ENCODE measurements around the gene IGFL1. TPM values are rescaled to one million over a fixed set of nuclear protein-coding genes. Genes with fewer than 3 reads are reported as not detected.
"Not testable (repeated sequence)": the region's sequence is repeated elsewhere in the genome, so short reads cannot be mapped to it uniquely, and the experiment has no call there.

IGFL1 gene
- not detected for total RNA-seq

DNA sequence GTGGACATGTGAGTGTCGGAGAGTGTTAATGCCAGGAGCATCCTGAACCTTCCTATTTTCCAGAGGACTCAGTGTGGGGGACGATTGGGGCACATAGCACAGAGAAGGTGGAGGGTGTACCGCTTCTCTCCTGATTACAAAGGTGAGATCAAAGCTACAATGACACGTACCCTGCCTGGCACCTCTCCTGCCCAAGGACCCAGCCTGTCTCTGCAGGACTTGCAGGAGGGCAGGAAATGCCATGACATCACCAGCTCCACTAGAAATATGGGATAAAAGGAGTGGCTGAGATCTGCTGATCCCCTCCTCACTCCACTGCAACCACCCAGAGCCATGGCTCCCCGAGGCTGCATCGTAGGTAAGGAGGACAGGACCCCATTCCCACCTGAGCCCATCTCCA is at the start of gene IGFL1:
TSS of gene IGFL1 (plus strand) at position 301 of the 400 bp plus-strand sequence. CDS start at position 334, 33 bp downstream.
- H3K36me3 ChIP-seq, result no peaks in the 10 kb centered on the region

DNA sequence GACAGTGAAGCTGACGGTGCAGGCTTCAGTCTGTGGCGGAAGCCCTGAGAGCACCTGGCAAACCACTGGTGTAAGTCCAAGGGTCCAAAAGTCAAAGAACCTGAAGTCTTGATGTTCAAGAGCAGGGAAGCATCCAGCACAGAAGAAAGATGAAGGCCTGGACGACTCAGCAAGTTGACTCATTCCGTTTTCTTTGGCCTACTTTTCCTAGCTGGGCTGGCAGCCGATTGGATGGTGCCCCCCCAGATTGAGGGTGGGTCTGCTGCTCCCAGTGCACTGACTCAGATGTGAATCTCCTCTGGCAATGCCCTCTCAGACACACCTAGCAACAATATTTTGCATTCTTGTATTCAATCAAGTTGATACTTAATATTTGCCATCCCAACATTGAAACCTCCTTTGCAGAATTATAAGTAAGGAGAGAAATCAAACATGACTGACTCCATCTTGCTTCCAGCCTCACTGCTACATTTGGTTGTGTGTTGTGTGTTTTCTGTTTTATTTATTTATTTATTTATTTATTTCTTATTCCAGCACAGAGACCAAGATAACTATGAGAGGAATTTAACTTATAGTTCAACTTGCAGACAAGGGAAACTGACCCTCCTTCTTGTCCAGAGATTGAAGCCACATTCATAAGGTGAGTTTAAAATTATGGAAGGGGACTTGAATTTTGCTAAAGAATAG is 48.7 kb upstream of the IGFL1 start:
- no peaks in the 10 kb centered on the region for H3K27me3 ChIP-seq
- DNase-seq, result no peak
- H3K4me1 ChIP-seq, result no peaks in the 10 kb centered on the region
- H3K36me3 ChIP-seq, result no peaks in the 10 kb centered on the region
- H3K27ac ChIP-seq, result no peak overlapping the region
- no peak overlapping the region for H3K4me3 ChIP-seq
- no peak for TF ChIP-seq POLR2A (IDR thresholded peaks at IDR 0.05)
- TF ChIP-seq, protein P1, sequence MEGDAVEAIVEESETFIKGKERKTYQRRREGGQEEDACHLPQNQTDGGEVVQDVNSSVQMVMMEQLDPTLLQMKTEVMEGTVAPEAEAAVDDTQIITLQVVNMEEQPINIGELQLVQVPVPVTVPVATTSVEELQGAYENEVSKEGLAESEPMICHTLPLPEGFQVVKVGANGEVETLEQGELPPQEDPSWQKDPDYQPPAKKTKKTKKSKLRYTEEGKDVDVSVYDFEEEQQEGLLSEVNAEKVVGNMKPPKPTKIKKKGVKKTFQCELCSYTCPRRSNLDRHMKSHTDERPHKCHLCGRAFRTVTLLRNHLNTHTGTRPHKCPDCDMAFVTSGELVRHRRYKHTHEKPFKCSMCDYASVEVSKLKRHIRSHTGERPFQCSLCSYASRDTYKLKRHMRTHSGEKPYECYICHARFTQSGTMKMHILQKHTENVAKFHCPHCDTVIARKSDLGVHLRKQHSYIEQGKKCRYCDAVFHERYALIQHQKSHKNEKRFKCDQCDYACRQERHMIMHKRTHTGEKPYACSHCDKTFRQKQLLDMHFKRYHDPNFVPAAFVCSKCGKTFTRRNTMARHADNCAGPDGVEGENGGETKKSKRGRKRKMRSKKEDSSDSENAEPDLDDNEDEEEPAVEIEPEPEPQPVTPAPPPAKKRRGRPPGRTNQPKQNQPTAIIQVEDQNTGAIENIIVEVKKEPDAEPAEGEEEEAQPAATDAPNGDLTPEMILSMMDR (IDR thresholded peaks at IDR 0.05), result no peak
- no peaks in the 10 kb centered on the region for H3K9me3 ChIP-seq

More for the DNA sequence above, at the start of gene IGFL1:
- no peak within 1 kb of the TSS for H3K4me3 ChIP-seq
- H3K4me1 ChIP-seq, result no peaks in the 10 kb centered on the region
- no peaks in the 10 kb centered on the region for H3K27me3 ChIP-seq
- no peaks in the 10 kb centered on the region for H3K9me3 ChIP-seq
- no peak within 1 kb of the TSS for H3K27ac ChIP-seq
- DNase-seq, result no peak
- TF ChIP-seq POLR2A (IDR thresholded peaks at IDR 0.05), result no peak
- TF ChIP-seq, protein P1 (IDR thresholded peaks at IDR 0.05), result no peak

DNA sequence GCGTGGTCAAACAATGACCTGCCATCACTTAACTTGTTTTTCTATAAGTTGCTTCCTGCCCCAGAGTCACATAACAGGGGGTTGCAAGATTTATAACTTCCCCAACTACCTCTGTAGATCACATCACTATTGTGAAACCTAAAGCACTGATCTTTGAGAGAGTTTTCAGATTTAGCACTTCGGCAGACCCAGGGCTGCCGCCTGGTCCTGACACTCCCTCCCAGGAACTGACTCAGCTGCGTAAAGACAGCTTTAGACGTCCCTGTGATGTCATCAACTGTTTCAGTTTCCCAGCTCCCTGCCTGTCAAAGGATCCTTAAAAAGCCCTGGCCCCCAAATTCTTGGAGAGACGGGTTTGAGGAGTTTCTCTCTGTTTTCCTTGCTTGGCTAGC is 48.2 kb upstream of the IGFL1 start:
- DNase-seq, result no peak
- no peak overlapping the region for H3K4me3 ChIP-seq
- H3K27me3 ChIP-seq, result no peaks in the 10 kb centered on the region
- no peak overlapping the region for H3K27ac ChIP-seq
- no peaks in the 10 kb centered on the region for H3K4me1 ChIP-seq
- no peaks in the 10 kb centered on the region for H3K9me3 ChIP-seq
- TF ChIP-seq POLR2A (IDR thresholded peaks at IDR 0.05), result no peak
- TF ChIP-seq, protein P1 (IDR thresholded peaks at IDR 0.05), result no peak
- no peaks in the 10 kb centered on the region for H3K36me3 ChIP-seq

DNA sequence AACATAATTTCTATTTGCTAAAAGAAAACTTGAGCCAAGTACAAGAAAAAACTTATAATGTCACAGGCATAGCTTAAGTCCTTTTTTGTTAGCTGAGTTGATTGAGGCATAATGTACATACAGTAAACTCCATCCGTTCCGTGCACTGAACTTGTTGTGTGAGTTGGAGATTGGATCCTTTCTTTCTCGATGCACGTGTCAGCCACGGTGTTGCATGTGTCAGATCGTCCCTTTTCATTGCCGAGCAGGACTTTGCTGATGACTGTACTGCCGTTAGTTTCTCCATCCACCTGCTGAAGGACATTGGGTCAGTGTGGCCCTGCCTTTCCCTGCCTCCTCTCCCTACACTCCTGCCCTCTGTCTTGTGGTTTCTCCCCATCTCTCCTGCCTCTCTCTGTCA is 47.1 kb upstream of the IGFL1 start:
- H3K4me3 ChIP-seq, result no peak overlapping the region
- no peak for DNase-seq
- H3K27ac ChIP-seq, result no peak overlapping the region
- H3K9me3 ChIP-seq, result no peaks in the 10 kb centered on the region
- H3K4me1 ChIP-seq, result no peaks in the 10 kb centered on the region
- no peaks in the 10 kb centered on the region for H3K36me3 ChIP-seq
- H3K27me3 ChIP-seq, result no peaks in the 10 kb centered on the region
- no peak for TF ChIP-seq POLR2A (IDR thresholded peaks at IDR 0.05)
- TF ChIP-seq, protein P1 (IDR thresholded peaks at IDR 0.05), result no peak

DNA sequence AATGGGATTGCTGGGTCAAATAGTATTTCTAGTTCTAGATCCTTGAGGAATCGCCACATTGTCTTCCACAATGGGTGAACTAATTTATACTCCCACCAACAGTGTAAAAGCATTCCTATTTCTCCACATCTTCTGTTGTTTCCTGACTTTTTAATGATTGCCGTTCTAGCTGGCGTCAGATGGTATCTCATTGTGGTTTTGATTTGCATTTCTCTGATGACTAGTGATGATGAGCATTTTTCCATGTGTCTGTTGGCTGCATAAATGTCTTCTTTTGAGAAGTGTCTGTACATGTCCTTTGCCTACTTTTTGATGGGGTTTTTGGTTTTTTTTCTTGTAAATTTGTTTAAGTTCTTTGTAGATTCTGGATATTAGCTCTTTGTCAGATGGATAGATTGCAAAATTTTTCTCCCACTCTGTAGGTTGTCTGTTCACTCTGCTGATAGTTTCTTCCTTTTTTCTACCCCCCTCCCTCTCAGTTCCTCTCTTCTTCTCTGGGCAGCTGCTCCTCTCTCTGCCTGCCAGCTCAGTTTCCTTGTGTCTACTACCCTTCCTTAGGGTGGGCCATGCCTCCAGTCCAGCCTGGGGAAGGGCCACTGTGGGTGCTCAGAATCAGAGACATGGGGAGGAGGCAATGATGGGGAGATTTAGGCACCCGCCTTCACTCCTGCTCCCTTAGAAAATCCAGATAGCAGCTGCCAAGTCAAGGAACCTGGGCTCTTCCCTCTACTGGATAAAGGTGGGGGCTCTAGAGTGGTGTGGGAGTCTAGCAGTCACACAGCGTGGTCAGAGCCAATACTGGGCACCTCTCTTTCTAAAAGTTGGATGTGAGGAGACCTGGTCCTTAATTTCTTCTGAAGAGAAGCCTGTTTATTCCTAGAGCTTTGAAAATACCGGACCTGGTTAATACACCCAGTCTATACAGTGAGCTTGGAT is 44.5 kb upstream of the IGFL1 start:
- not testable (repeated sequence) for H3K36me3 ChIP-seq, H3K27me3 ChIP-seq, DNase-seq, H3K4me1 ChIP-seq, H3K4me3 ChIP-seq, H3K9me3 ChIP-seq, H3K27ac ChIP-seq

DNA sequence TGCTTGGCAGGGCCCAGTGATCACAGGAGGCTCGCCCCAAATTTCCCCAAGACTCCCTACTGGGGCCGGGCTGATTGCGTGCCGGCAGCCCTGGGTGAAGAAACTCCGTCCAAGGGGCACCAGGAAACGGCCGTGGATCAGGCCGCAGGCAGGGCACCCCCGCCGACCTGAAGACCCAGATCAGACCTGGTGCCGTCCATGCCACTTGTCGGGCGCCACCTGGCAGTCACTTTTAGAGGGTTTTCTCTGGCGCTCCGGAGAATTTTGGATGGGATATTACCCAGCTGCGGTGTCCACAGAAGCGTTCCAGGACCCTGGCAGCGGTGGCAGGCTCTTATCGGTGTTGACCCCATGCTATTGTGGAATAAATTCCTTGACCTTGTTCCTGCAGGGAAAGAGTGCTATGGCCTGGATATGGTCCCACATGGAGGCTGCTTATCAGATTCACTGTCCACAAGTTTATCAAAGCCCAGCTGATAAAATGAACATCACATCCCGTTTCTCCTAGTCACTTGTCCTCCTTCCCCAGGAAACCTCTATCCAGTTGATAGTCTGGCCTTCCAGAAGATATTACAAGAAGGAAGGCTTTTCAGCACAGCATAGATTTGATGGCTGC is 43.3 kb upstream of the IGFL1 start:
- no peak for DNase-seq
- no peaks in the 10 kb centered on the region for H3K27me3 ChIP-seq
- no peaks in the 10 kb centered on the region for H3K36me3 ChIP-seq
- H3K4me1 ChIP-seq, result no peaks in the 10 kb centered on the region
- no peak overlapping the region for H3K27ac ChIP-seq
- TF ChIP-seq, protein P1 (IDR thresholded peaks at IDR 0.05), result no peak
- no peak for TF ChIP-seq POLR2A (IDR thresholded peaks at IDR 0.05)
- no peaks in the 10 kb centered on the region for H3K9me3 ChIP-seq
- no peak overlapping the region for H3K4me3 ChIP-seq

Measured in Peyer's patch (tissue), 4 donors.